ENCODE measurements around the gene ZNF175. TPM values are rescaled to one million over a fixed set of nuclear protein-coding genes. Genes with fewer than 3 reads are reported as not detected.

Gene ZNF175
- total RNA-seq, 2 donors from 2014 or later: 3.0 to 4.6 TPM

- no peaks in the 10 kb centered on the region for H3K36me3 ChIP-seq
- no peaks in the 10 kb centered on the region for H3K27me3 ChIP-seq
- TF ChIP-seq, protein P1, sequence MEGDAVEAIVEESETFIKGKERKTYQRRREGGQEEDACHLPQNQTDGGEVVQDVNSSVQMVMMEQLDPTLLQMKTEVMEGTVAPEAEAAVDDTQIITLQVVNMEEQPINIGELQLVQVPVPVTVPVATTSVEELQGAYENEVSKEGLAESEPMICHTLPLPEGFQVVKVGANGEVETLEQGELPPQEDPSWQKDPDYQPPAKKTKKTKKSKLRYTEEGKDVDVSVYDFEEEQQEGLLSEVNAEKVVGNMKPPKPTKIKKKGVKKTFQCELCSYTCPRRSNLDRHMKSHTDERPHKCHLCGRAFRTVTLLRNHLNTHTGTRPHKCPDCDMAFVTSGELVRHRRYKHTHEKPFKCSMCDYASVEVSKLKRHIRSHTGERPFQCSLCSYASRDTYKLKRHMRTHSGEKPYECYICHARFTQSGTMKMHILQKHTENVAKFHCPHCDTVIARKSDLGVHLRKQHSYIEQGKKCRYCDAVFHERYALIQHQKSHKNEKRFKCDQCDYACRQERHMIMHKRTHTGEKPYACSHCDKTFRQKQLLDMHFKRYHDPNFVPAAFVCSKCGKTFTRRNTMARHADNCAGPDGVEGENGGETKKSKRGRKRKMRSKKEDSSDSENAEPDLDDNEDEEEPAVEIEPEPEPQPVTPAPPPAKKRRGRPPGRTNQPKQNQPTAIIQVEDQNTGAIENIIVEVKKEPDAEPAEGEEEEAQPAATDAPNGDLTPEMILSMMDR (IDR thresholded peaks at IDR 0.05): no peak
- H3K4me1 ChIP-seq: no peaks in the 10 kb centered on the region
- DNase-seq (ENCODE audit: low spot score): no peak
- H3K27ac ChIP-seq: no peak overlapping the region
- no peaks in the 10 kb centered on the region for H3K9me3 ChIP-seq
- no peak overlapping the region for H3K4me3 ChIP-seq
Measured at GRCh38 chr19:51564791-51565190, 6.3 kb upstream of the ZNF175 start.

- Histone ChIP-seq H3K27me3 (no peaks in the 10 kb centered on the region), H3K4me3 (no peak overlapping the region)
Measured at GRCh38 chr19:51565583-51565982, 5.5 kb upstream of the ZNF175 start.

GRCh38 chr19:51566489-51567100 is 4.5 kb upstream of the ZNF175 start:
- DNase-seq (ENCODE audit: low spot score): no peak
- H3K27ac ChIP-seq: no peak overlapping the region
- H3K4me1 ChIP-seq: peaks cover 0 to under 1% of the 10 kb centered on the region in 2 donors
- H3K36me3 ChIP-seq: no peaks in the 10 kb centered on the region
- no peaks in the 10 kb centered on the region for H3K9me3 ChIP-seq
- TF ChIP-seq, protein P1 (IDR thresholded peaks at IDR 0.05): no peak
- H3K4me3 ChIP-seq: no peak overlapping the region
- H3K27me3 ChIP-seq: no peaks in the 10 kb centered on the region

More at GRCh38 chr19:51565583-51565982, 5.5 kb upstream of the ZNF175 start:
- Histone ChIP-seq H3K27ac (no peak overlapping the region), H3K4me1 (no peaks in the 10 kb centered on the region), H3K36me3 (no peaks in the 10 kb centered on the region), H3K9me3 (no peaks in the 10 kb centered on the region)
- no peak for DNase-seq (ENCODE audit: low spot score)
- TF ChIP-seq, protein P1 (IDR thresholded peaks at IDR 0.05): no peak

GRCh38 chr19:51567583-51567982 is 3.5 kb upstream of the ZNF175 start:
- Histone ChIP-seq H3K4me3 (no peak overlapping the region), H3K4me1 (peaks cover 0 to 10% of the 10 kb centered on the region in 2 donors), H3K9me3 (no peaks in the 10 kb centered on the region), H3K36me3 (no peaks in the 10 kb centered on the region), H3K27me3 (no peaks in the 10 kb centered on the region), H3K27ac (no peak overlapping the region)
- DNase-seq (ENCODE audit: low spot score): no peak
- TF ChIP-seq, protein P1 (IDR thresholded peaks at IDR 0.05): no peak

DNA sequence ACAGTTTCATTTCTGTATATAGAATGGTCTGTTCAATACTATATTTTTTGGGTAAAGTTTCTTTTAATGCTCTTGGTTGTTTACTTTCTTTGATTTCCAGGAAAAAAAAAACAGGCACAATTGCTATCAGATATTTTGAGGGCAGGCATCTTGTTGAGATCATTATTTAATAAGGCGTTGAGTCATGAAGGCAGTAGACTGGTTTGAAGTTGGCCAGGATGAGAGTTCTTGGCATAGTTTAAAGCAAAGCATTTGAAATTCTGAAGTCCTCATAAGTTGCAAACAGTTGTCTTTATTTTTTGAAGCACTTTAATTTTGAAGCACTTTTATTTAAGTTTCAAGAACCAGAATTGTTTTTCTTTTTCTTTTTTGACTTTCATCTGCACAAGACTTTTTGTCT is 2.6 kb upstream of the ZNF175 start:
- H3K27me3 ChIP-seq: no peaks in the 10 kb centered on the region
- no peak overlapping the region for H3K27ac ChIP-seq
- H3K4me3 ChIP-seq: no peak overlapping the region
- H3K36me3 ChIP-seq: peaks cover 2% of the 10 kb centered on the region
- no peak for DNase-seq (ENCODE audit: low spot score)
- peaks cover 0 to 12% of the 10 kb centered on the region in 2 donors for H3K4me1 ChIP-seq
- no peaks in the 10 kb centered on the region for H3K9me3 ChIP-seq
- TF ChIP-seq, protein P1 (IDR thresholded peaks at IDR 0.05): no peak

- Histone ChIP-seq H3K9me3 (no peaks in the 10 kb centered on the region), H3K36me3 (peaks cover 21% of the 10 kb centered on the region), H3K27ac (peak overlapping the region; percentile 48 to 70), H3K4me3 (peak overlapping the region; percentile 61 to 63), H3K27me3 (no peaks in the 10 kb centered on the region), H3K4me1 (peaks cover 0 to 12% of the 10 kb centered on the region in 2 donors)
- TF ChIP-seq, protein P1 (IDR thresholded peaks at IDR 0.05): no peak
- DNase-seq (ENCODE audit: low spot score): no peak
Measured at GRCh38 chr19:51571599-51571998, 516 bp downstream of the ZNF175 start.

Measured in right atrium auricular region (tissue), 2 donors.